GM12891 (cell line): Measurements from ENCODE around the gene CACNB3. TPM values are rescaled to one million over a fixed set of nuclear protein-coding genes. Genes with fewer than 3 reads are reported as not detected.

Source experiments
- DNase-seq: peaks from one replicate; pipeline ENCODE4 v3.0.0; 2011; ENCODE audit warnings: low spot score; ENCODE audit not compliant: insufficient read length
- FAIRE-seq: peaks from 2 replicates; lab custom pipeline; 2011; peaks lifted over from hg19 to GRCh38; lab: Jason Lieb, UNC
- PAX5 ChIP-seq: IDR thresholded peaks from 2 replicates; pipeline ENCODE4 v1.6.1; 2011; ENCODE audit warnings: low read length, moderate library complexity, mild to moderate bottlenecking; ENCODE audit not compliant: insufficient read depth, severe bottlenecking
- POLR2A ChIP-seq: IDR thresholded peaks from 2 replicates; pipeline ENCODE4 v1.6.1; 2011; ENCODE audit warnings: low read depth, low read length, control low read depth
- POLR2AphosphoS5 ChIP-seq: IDR thresholded peaks from 2 replicates; pipeline ENCODE4 v1.6.1; 2011; ENCODE audit warnings: low read depth, low read length, control low read depth
- POU2F2 ChIP-seq: IDR thresholded peaks from 2 replicates; pipeline ENCODE4 v1.6.1; 2011; ENCODE audit warnings: low read depth, mild to moderate bottlenecking, control low read depth, low read length, moderate library complexity
- SPI1 ChIP-seq: IDR thresholded peaks from 2 replicates; pipeline ENCODE4 v1.6.1; 2011; ENCODE audit warnings: low read depth, low read length, control low read depth
- TAF1 ChIP-seq: IDR thresholded peaks from 2 replicates; pipeline ENCODE4 v1.6.1; 2011; ENCODE audit warnings: low read depth, low read length, control low read depth
- polyA plus RNA-seq: library from polyadenylated mRNA; unstranded; fragments of >200 nt; gene quantifications from one replicate; pipeline ENCODE4 v1.2.1, GENCODE V29; 2012; ENCODE audit warnings: low read depth, missing spikeins, inconsistent platforms; ENCODE audit not compliant: missing spikeins

The CACNB3 gene
- 0.67 TPM for polyA plus RNA-seq

DNA sequence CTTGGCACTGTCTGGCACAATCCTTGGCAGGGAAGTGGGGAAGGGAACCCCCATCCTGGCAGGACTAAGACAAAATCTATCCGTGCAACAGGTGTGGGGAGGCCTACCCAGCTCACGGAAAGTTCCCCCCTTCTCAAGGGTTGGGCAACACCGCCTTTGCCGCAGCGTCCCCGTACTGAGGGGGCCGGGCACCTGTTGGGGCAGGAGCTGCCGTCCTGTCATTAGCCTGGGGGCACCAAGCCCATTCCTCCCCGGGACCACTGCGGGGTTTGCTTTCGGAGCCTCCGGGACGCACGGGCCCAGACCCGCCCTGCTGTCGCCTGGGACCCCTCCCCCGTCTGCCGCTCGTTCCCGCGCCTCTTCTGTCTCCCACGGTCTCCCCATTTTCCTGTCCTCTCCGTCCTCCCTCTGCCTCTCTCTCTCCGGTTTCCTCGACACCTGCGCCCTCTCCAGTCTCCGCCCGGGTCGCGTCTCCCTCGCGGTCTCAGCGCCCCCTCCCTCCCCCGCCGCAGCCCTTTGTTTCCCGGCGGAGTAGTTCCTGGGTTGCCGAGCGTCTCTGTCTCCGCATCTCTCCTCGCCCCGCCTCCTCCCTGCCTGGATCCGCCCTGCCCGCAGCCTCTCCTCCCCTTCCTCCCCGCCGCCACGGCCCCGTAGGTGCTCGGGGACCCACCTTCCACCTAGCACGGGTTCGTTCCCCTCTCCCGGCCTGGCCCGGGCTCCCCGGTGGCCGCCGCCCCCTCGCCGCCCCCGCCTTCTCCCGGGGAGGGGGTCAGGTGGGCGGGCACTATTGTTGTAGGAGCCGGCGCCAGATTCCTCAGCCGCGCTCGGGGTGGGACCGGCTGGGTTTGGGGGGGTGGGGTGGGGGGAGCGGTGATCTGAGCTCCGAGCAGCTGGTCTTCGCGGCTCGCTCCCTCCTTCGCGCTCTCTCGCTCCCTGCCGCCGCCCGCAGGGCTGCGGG is at the start of gene CACNB3:
Gene CACNB3, plus strand, starts transcription at position 624 of the 958 bp plus-strand sequence. CDS start 434 bp downstream, outside the sequence.
- FAIRE-seq (peak; percentile 81), DNase-seq (peak; percentile 81)

GRCh38 chr12:48768736-48769135 is 49.6 kb upstream of the CACNB3 start:
- DNase-seq (no peak), FAIRE-seq (no peak)
- TF ChIP-seq POU2F2 (no peak), PAX5 (no peak), TAF1 (no peak), SPI1 (no peak), POLR2A (no peak), POLR2AphosphoS5 (no peak)

More for the DNA sequence above, at the start of gene CACNB3:
- TF ChIP-seq TAF1, result no peak
- no peak for TF ChIP-seq POLR2AphosphoS5
- TF ChIP-seq PAX5, result no peak
- TF ChIP-seq SPI1, result no peak
- no peak for TF ChIP-seq POU2F2
- TF ChIP-seq POLR2A, result no peak

GRCh38 chr12:48770756-48771155 is 47.5 kb upstream of the CACNB3 start:
- no peak for TF ChIP-seq POU2F2
- no peak for TF ChIP-seq SPI1
- no peak for TF ChIP-seq POLR2A
- TF ChIP-seq PAX5, result no peak
- TF ChIP-seq TAF1, result no peak
- no peak for TF ChIP-seq POLR2AphosphoS5
- DNase-seq, result no peak
- no peak for FAIRE-seq

DNA sequence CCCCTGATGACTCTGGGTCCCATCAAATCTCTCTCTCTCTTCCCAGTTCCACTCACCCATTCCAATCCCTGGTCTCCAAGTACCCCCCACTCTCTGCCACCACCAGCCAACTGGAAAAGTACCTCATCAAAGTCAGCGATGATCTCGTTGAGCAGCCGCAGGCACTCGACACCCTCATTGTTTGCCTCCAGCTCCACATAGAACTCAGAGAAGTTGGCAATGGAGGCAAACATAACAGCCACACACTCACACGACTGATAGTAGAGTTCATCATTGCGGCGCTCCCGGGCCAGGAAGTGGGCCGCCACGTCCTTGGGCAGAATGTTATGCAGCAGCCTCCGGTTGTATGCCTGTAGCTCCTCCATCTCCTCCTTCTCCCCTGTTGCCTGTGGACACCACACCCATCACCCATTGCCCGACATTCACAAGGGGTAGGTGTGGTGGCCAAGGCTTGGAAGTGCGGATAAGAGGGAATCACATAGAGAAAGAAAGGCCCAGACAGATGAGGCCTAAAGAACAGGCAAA is 46.6 kb upstream of the CACNB3 start:
- FAIRE-seq (no peak), DNase-seq (no peak)
- no peak for TF ChIP-seq TAF1
- no peak for TF ChIP-seq POU2F2
- TF ChIP-seq POLR2A, result no peak
- TF ChIP-seq POLR2AphosphoS5, result no peak
- TF ChIP-seq SPI1, result no peak
- no peak for TF ChIP-seq PAX5

DNA sequence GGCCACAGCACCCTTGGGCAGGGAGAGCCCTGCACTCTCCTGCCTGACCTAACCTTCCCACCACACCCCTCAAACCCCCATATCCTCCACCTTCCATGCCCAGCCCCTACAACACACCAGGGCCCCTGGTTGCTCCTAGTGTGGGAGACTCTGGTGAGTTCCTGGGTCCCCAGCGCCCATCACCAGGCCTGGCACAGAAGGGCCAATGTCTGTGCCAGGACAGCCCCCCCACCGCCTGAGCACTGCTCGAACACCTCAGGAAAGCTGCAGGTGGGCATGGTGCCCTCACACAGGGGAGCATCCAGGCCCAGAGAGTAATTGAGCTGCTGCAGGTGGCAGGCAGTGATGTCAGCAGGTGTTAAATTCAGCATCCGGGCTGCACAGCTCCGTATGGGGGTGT is 44.6 kb upstream of the CACNB3 start:
- DNase-seq (no peak), FAIRE-seq (no peak)
- no peak for TF ChIP-seq SPI1
- no peak for TF ChIP-seq PAX5
- TF ChIP-seq POLR2AphosphoS5, result no peak
- TF ChIP-seq POU2F2, result no peak
- TF ChIP-seq TAF1, result no peak
- no peak for TF ChIP-seq POLR2A

DNA sequence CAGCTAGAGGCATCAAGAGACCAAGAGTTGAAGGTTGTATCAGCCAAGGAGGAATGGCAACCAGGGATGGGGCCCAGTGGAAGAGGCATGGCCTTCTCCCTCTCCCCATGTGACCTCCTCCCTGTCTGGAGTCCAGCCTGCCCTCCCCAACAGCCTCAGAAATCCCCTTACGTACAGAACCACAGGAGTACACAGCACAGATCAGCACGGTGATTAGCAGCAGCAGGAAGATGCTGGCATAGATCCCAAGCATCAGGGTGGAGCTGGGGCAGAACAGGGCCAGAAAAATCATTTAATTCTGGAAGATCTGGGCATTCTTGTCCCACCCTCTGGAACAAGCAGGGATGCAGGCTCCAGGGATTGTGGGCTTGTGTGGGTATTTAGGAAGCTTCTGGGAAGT is 43.8 kb upstream of the CACNB3 start:
- FAIRE-seq (no peak), DNase-seq (no peak)
- no peak for TF ChIP-seq TAF1
- TF ChIP-seq POU2F2, result no peak

GRCh38 chr12:48775299-48775698 is 43.0 kb upstream of the CACNB3 start:
- TF ChIP-seq TAF1 (no peak), PAX5 (no peak), POU2F2 (no peak), POLR2A (no peak), SPI1 (no peak), POLR2AphosphoS5 (no peak)
- FAIRE-seq (no peak), DNase-seq (no peak)

- FAIRE-seq, result no peak
These were observed 42.2 kb upstream of the CACNB3 start for GRCh38 chr12:48775991-48776649.

GRCh38 chr12:48776956-48777355 is 41.3 kb upstream of the CACNB3 start:
- FAIRE-seq (no peak), DNase-seq (no peak)
- TF ChIP-seq PAX5 (no peak), TAF1 (no peak), POU2F2 (no peak), SPI1 (no peak), POLR2AphosphoS5 (no peak), POLR2A (no peak)

More at GRCh38 chr12:48775991-48776649, 42.2 kb upstream of the CACNB3 start:
- no peak for DNase-seq
- TF ChIP-seq TAF1 (no peak), PAX5 (no peak), POU2F2 (no peak), POLR2AphosphoS5 (no peak), SPI1 (no peak), POLR2A (no peak)
